Measurements from ENCODE around the gene ABCB9. TPM values are rescaled to one million over a fixed set of nuclear protein-coding genes. Genes with fewer than 3 reads are reported as not detected.

Gene ABCB9
- total RNA-seq, 1 donor from 2014 or later: 1.9 TPM

DNA sequence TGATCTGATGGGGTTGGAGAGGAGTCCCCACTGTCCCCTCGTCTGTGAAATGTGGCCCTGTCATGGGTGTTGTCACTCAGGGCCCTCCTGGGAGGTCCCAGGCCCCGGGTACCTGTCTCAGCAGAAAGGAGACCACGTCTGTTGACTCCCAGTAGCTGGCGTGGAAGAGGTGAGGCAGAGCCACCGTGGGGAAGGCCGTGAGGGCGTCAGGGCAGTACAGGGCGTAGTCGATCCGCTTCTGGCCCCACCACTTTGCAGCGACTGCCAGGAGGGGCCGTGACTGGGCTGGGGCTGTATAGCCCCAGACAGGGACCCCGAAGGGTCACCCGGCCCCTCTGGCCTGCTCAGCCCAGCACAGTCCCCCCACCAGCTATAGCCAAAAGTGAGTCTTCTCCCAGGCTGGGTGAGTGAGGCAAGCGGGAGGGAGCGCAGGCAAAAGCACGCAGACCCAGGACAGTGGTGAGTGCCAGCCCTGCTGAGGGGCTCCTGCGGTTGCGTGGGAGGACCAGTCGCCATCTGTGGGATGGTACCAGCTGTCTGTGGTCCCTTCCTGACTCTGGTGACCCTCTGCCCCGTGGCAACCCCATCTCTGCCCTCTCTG is 22.4 kb upstream of the ABCB9 start:
- H3K4me1 ChIP-seq: no peaks in the 10 kb centered on the region
- H3K27ac ChIP-seq: no peak overlapping the region
- H3K27me3 Mint-ChIP-seq (ENCODE audit: insufficient read depth, low read depth): peaks cover 3% of the 10 kb centered on the region
- no peaks in the 10 kb centered on the region for H3F3A ChIP-seq (ENCODE audit: low read depth)
- H3K36me3 ChIP-seq: no peaks in the 10 kb centered on the region
- no peak overlapping the region for H3K27ac Mint-ChIP-seq
- H3K4me3 ChIP-seq: no peak overlapping the region
- no peaks in the 10 kb centered on the region for H3K27me3 ChIP-seq
- DNase-seq (ENCODE audit: low spot score): no peak
- peaks cover 2% of the 10 kb centered on the region for H4K20me1 ChIP-seq (ENCODE audit: low read depth)
- H2AFZ ChIP-seq (replicated peaks): no peak overlapping the region
- H3K36me3 Mint-ChIP-seq: no peaks in the 10 kb centered on the region
- H3K4me3 Mint-ChIP-seq: no peak overlapping the region
- no peak overlapping the region for H3K4me2 ChIP-seq
- H3K9me3 ChIP-seq (ENCODE audit: low read depth): no peaks in the 10 kb centered on the region
- no peaks in the 10 kb centered on the region for H3K9me3 Mint-ChIP-seq
- H3K4me1 Mint-ChIP-seq: peaks cover 16% of the 10 kb centered on the region
- no peak overlapping the region for H3K9ac ChIP-seq
- TF ChIP-seq EZH2phosphoT487 (IDR thresholded peaks at IDR 0.05) (no peak), EZH2 (IDR thresholded peaks at IDR 0.05) (no peak)
- TF ChIP-seq, protein P1, sequence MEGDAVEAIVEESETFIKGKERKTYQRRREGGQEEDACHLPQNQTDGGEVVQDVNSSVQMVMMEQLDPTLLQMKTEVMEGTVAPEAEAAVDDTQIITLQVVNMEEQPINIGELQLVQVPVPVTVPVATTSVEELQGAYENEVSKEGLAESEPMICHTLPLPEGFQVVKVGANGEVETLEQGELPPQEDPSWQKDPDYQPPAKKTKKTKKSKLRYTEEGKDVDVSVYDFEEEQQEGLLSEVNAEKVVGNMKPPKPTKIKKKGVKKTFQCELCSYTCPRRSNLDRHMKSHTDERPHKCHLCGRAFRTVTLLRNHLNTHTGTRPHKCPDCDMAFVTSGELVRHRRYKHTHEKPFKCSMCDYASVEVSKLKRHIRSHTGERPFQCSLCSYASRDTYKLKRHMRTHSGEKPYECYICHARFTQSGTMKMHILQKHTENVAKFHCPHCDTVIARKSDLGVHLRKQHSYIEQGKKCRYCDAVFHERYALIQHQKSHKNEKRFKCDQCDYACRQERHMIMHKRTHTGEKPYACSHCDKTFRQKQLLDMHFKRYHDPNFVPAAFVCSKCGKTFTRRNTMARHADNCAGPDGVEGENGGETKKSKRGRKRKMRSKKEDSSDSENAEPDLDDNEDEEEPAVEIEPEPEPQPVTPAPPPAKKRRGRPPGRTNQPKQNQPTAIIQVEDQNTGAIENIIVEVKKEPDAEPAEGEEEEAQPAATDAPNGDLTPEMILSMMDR (IDR thresholded peaks at IDR 0.05): no peak
- H3K79me2 ChIP-seq (ENCODE audit: low read depth): no peaks in the 10 kb centered on the region

GRCh38 chr12:122988036-122988435 is 21.8 kb upstream of the ABCB9 start:
- peaks cover 3% of the 10 kb centered on the region for H3K27me3 Mint-ChIP-seq (ENCODE audit: insufficient read depth, low read depth)
- H3K9me3 Mint-ChIP-seq: no peaks in the 10 kb centered on the region
- Histone ChIP-seq H3K27ac (no peak overlapping the region), H3K4me3 (no peak overlapping the region), H3K79me2 (ENCODE audit: low read depth) (no peaks in the 10 kb centered on the region), H4K20me1 (ENCODE audit: low read depth) (peaks cover 3% of the 10 kb centered on the region), H3K27me3 (no peaks in the 10 kb centered on the region), H3K4me2 (no peak overlapping the region), H3F3A (ENCODE audit: low read depth) (no peaks in the 10 kb centered on the region), H3K9ac (peak overlapping the region; percentile 13), H3K4me1 (no peaks in the 10 kb centered on the region), H3K9me3 (ENCODE audit: low read depth) (no peaks in the 10 kb centered on the region), H3K36me3 (no peaks in the 10 kb centered on the region), H2AFZ (replicated peaks) (no peak overlapping the region)
- peaks cover 23% of the 10 kb centered on the region for H3K4me1 Mint-ChIP-seq
- TF ChIP-seq EZH2phosphoT487 (IDR thresholded peaks at IDR 0.05) (no peak), EZH2 (IDR thresholded peaks at IDR 0.05) (no peak)
- TF ChIP-seq, protein P1 (IDR thresholded peaks at IDR 0.05): no peak
- H3K27ac Mint-ChIP-seq: no peak overlapping the region
- H3K4me3 Mint-ChIP-seq: no peak overlapping the region
- peaks cover 3% of the 10 kb centered on the region for H3K36me3 Mint-ChIP-seq
- no peak for DNase-seq (ENCODE audit: low spot score)

- no peak for DNase-seq (ENCODE audit: low spot score)
- Histone ChIP-seq H3K4me2 (no peak overlapping the region), H2AFZ (replicated peaks) (no peak overlapping the region), H3F3A (ENCODE audit: low read depth) (no peaks in the 10 kb centered on the region), H4K20me1 (ENCODE audit: low read depth) (peaks cover 7% of the 10 kb centered on the region), H3K27me3 (no peaks in the 10 kb centered on the region), H3K9ac (peak overlapping the region; percentile 13), H3K27ac (no peak overlapping the region), H3K79me2 (ENCODE audit: low read depth) (peaks cover under 1% of the 10 kb centered on the region), H3K4me3 (no peak overlapping the region), H3K36me3 (no peaks in the 10 kb centered on the region), H3K4me1 (no peaks in the 10 kb centered on the region), H3K9me3 (ENCODE audit: low read depth) (no peaks in the 10 kb centered on the region)
- Mint-ChIP-seq H3K4me1 (peaks cover 27% of the 10 kb centered on the region), H3K4me3 (no peak overlapping the region), H3K27me3 (ENCODE audit: insufficient read depth, low read depth) (peaks cover 3% of the 10 kb centered on the region), H3K36me3 (peaks cover 3% of the 10 kb centered on the region), H3K9me3 (no peaks in the 10 kb centered on the region), H3K27ac (no peak overlapping the region)
- TF ChIP-seq, protein P1 (IDR thresholded peaks at IDR 0.05): no peak
- TF ChIP-seq EZH2 (IDR thresholded peaks at IDR 0.05) (no peak), EZH2phosphoT487 (IDR thresholded peaks at IDR 0.05) (no peak)
Observed at GRCh38 chr12:122987086-122987951, 21.1 kb upstream of the ABCB9 start.

Measured in neural progenitor cell (in vitro differentiated cells).